H9 (cell line): ENCODE data around the gene MYO18B. TPM values are rescaled to one million over a fixed set of nuclear protein-coding genes. Genes with fewer than 3 reads are reported as not detected.
A peak's percentile ranks its signal among the peaks of the same experiment; 100 is the strongest.

ENCODE experiments used
- DNase-seq: peaks from one replicate; pipeline ENCODE4 v3.0.0-alpha.2; 2017
- H2AFZ ChIP-seq: one replicate; pipeline ENCODE4 v1.6.1; 2013; ENCODE audit warnings: mild to moderate bottlenecking, low read length, control low read depth, moderate library complexity
- H2AK5ac ChIP-seq: 2 replicates; pipeline ENCODE4 v1.6.1; 2013; ENCODE audit warnings: low read length, control low read depth, mixed read lengths; ENCODE audit not compliant: insufficient read length
- H2BK120ac ChIP-seq: one replicate; pipeline ENCODE4 v1.6.1; 2013; ENCODE audit warnings: low read depth, mild to moderate bottlenecking, low read length, control low read depth, inconsistent platforms; ENCODE audit not compliant: poor library complexity, severe bottlenecking
- H2BK12ac ChIP-seq: 2 replicates; pipeline ENCODE4 v1.6.1; 2013; ENCODE audit warnings: low read length, control low read depth, mixed read lengths, low read depth; ENCODE audit not compliant: insufficient read length
- H2BK15ac ChIP-seq: 2 replicates; pipeline ENCODE4 v1.6.1; 2013; ENCODE audit warnings: low read depth, low read length, control low read depth
- H2BK20ac ChIP-seq: one replicate; pipeline ENCODE4 v1.6.1; 2013; ENCODE audit warnings: low read depth, mild to moderate bottlenecking, low read length, control low read depth, inconsistent platforms; ENCODE audit not compliant: poor library complexity, severe bottlenecking
- H2BK5ac ChIP-seq: 2 replicates; pipeline ENCODE4 v1.6.1; 2013; ENCODE audit warnings: low read length, control low read depth, mixed read lengths; ENCODE audit not compliant: insufficient read length
- H3K14ac ChIP-seq: 2 replicates; pipeline ENCODE4 v1.6.1; 2013; ENCODE audit warnings: low read length, control low read depth; ENCODE audit not compliant: insufficient read depth
- H3K18ac ChIP-seq: 2 replicates; pipeline ENCODE4 v1.6.1; 2013; ENCODE audit warnings: low read depth, mild to moderate bottlenecking, mixed read lengths, low read length, control low read depth; ENCODE audit not compliant: insufficient read length
- H3K23ac ChIP-seq: 2 replicates; pipeline ENCODE4 v1.6.1; 2013; ENCODE audit warnings: low read length, control low read depth, mixed read lengths, low read depth; ENCODE audit not compliant: insufficient read length
- H3K23me2 ChIP-seq: 2 replicates; pipeline ENCODE4 v1.6.1; 2013; ENCODE audit warnings: low read depth, mild to moderate bottlenecking, mixed read lengths, low read length, control low read depth; ENCODE audit not compliant: insufficient read length, poor library complexity, severe bottlenecking
- H3K27ac ChIP-seq: 2 replicates; pipeline ENCODE4 v1.5.1; 2013; ENCODE audit warnings: low read length, control low read depth, mixed read lengths, low read depth; ENCODE audit not compliant: insufficient read length
- H3K27me3 ChIP-seq: 2 replicates; pipeline ENCODE4 v1.6.1; 2013; ENCODE audit warnings: low read length, control low read depth, inconsistent platforms; ENCODE audit not compliant: insufficient read depth
- H3K4ac ChIP-seq: 2 replicates; pipeline ENCODE4 v1.6.1; 2013; ENCODE audit warnings: low read depth, mild to moderate bottlenecking, control low read depth, inconsistent platforms, low read length, moderate library complexity
- H3K4me1 ChIP-seq: 2 replicates; pipeline ENCODE4 v1.6.1; 2013; ENCODE audit warnings: low read length, control low read depth, inconsistent platforms; ENCODE audit not compliant: insufficient read depth
- H3K4me2 ChIP-seq: 2 replicates; pipeline ENCODE4 v1.6.1; 2013; ENCODE audit warnings: low read length, control low read depth, mixed read lengths; ENCODE audit not compliant: insufficient read length, insufficient read depth
- H3K56ac ChIP-seq: 2 replicates; pipeline ENCODE4 v1.6.1; 2013; ENCODE audit warnings: low read depth, mild to moderate bottlenecking, mixed read lengths, low read length, control low read depth; ENCODE audit not compliant: insufficient read length
- H3K79me1 ChIP-seq: 2 replicates; pipeline ENCODE4 v1.6.1; 2013; ENCODE audit warnings: low read depth, mild to moderate bottlenecking, moderate library complexity, low read length, control low read depth, inconsistent platforms; ENCODE audit not compliant: insufficient read depth, poor library complexity, severe bottlenecking
- H3K79me2 ChIP-seq: 2 replicates; pipeline ENCODE4 v1.6.1; 2013; ENCODE audit warnings: low read length, control low read depth, inconsistent platforms; ENCODE audit not compliant: insufficient read depth
- H3K9ac ChIP-seq: 2 replicates; pipeline ENCODE4 v1.6.1; 2013; ENCODE audit warnings: low read length, control low read depth, mixed read lengths; ENCODE audit not compliant: insufficient read length; ENCODE audit errors: extremely low read depth
- H3K9me3 ChIP-seq: one replicate; pipeline ENCODE4 v1.6.1; 2013; ENCODE audit warnings: low read depth, low read length, inconsistent platforms; ENCODE audit not compliant: control insufficient read depth
- H3T11ph ChIP-seq: one replicate; pipeline ENCODE4 v1.6.1; 2013; ENCODE audit warnings: mild to moderate bottlenecking, low read length, control low read depth, inconsistent platforms
- H4K20me1 ChIP-seq: one replicate; pipeline ENCODE4 v1.6.1; 2013; ENCODE audit not compliant: control insufficient read depth, insufficient read length, insufficient read depth
- H4K5ac ChIP-seq: 2 replicates; pipeline ENCODE4 v1.6.1; 2013; ENCODE audit warnings: low read depth, mild to moderate bottlenecking, mixed read lengths, low read length, control low read depth; ENCODE audit not compliant: insufficient read length
- H4K8ac ChIP-seq: replicated peaks from 2 replicates; pipeline ENCODE4 v1.6.1; 2013; ENCODE audit warnings: low read length, control low read depth, mixed read lengths, low read depth; ENCODE audit not compliant: insufficient read length
- H4K91ac ChIP-seq: 2 replicates; pipeline ENCODE4 v1.6.1; 2013; ENCODE audit warnings: low read depth, mild to moderate bottlenecking, moderate library complexity, mixed read lengths, low read length, control low read depth; ENCODE audit not compliant: insufficient read length
- H3K27ac Mint-ChIP-seq, 3 experiments: 2 replicates in 2 of 3; 3 replicates in 1 of 3; pipeline ENCODE4 v1.8.0; 2020 to 2021; ENCODE audit warnings: mixed read lengths in 3 of 3, mild to moderate bottlenecking in 1 of 3, moderate library complexity in 1 of 3
- H3K27me3 Mint-ChIP-seq: 2 replicates; pipeline ENCODE4 v1.8.0; 2021; ENCODE audit warnings: low read depth, mild to moderate bottlenecking, moderate library complexity, mixed read lengths
- H3K36me3 Mint-ChIP-seq, 3 experiments: 2 replicates in 2 of 3; 3 replicates in 1 of 3; pipeline ENCODE4 v1.8.0; 2020 to 2021; ENCODE audit warnings: low read depth in 3 of 3, mixed read lengths in 3 of 3; ENCODE audit not compliant: insufficient read depth in 1 of 3
- H3K4me1 Mint-ChIP-seq, 2 experiments: 2 replicates each; pipeline ENCODE4 v1.8.0; 2020; ENCODE audit warnings: mixed read lengths in 2 of 2
- H3K4me3 Mint-ChIP-seq, 2 experiments: 2 replicates in 1 of 2; 3 replicates in 1 of 2; pipeline ENCODE4 v1.8.0; 2020 to 2021; ENCODE audit warnings: mild to moderate bottlenecking in 2 of 2, mixed read lengths in 2 of 2, moderate library complexity in 1 of 2
- H3K9me3 Mint-ChIP-seq, 2 experiments: 2 replicates in 1 of 2; 3 replicates in 1 of 2; pipeline ENCODE4 v1.8.0; 2020; ENCODE audit warnings: mild to moderate bottlenecking in 2 of 2, mixed read lengths in 2 of 2, moderate library complexity in 1 of 2
- CTCF ChIP-seq: fragments of 200-600 bp; sonication (generic); conservative IDR thresholded peaks from 3 replicates; pipeline ENCODE4 v1.8.0; 2021; ENCODE audit warnings: antibody characterized with exemption, mild to moderate bottlenecking
- WGBS: extraction: QIAGEN DNeasy Blood & Tissue Kit; methylation state at CpG from one replicate; pipeline ENCODE4 v1.1.7; 2013; ENCODE audit warnings: missing lambda C conversion rate, low lambda C conversion rate, mixed read lengths; ENCODE audit not compliant: insufficient read length; ENCODE audit errors: extremely low coverage; 5-methylcytosine and 5-hydroxymethylcytosine counted together
- total RNA-seq: library from RNA; stranded (reverse); gene quantifications from 2 replicates; pipeline ENCODE4 v1.2.1, GENCODE V29; 2021

MYO18B gene
- total RNA-seq, 1 experiment from 2014 or later: 0.46 TPM

DNA sequence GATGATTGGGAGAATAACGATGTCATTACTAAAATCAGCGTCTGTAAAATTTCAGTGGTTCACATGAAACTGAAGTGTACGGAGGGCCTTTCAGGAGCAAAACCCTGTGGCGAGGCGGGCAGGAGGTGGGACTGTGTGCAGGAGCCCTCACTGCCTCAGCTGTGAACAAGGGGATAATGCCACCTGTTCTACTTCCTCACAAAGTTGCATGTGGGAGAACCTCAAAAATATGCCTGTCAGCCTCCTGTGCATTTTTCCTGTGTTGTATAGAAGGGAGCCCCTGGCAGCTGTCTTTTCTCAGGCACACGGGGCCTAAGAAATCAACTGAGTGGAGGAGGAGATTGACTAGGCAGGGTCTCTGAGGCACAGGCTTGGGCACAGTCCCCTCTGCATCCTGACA lies 43.0 kb upstream of the MYO18B start:
- H2AFZ ChIP-seq: no peak overlapping the region
- no peak for TF ChIP-seq CTCF
- H2BK5ac ChIP-seq: no peak overlapping the region
- no peak overlapping the region for H2BK120ac ChIP-seq
- H3T11ph ChIP-seq: no peak overlapping the region
- no peak overlapping the region for H3K4me2 ChIP-seq
- H3K14ac ChIP-seq: no peak overlapping the region; the same call in 1 of the 2 replicates
- H3K23me2 ChIP-seq: no peaks in the 10 kb centered on the region
- no peak overlapping the region for H3K23ac ChIP-seq
- no peaks in the 10 kb centered on the region for H4K20me1 ChIP-seq
- no peaks in the 10 kb centered on the region for H3K79me2 ChIP-seq
- 100% methylated on average over 1 of the region's 6 CpGs for WGBS
- H3K4ac ChIP-seq: no peak overlapping the region
- Mint-ChIP-seq H3K4me3 (no peak overlapping the region), H3K27me3 (no peaks in the 10 kb centered on the region), H3K4me1 (peaks cover 6 to 11% of the 10 kb centered on the region in 2 experiments; a peak in 3 of 4 replicates), H3K9me3 (no peaks in the 10 kb centered on the region), H3K27ac (peak overlapping the region in 1 of 3 experiments; percentile 50; a peak in 1 of 7 replicates), H3K36me3 (peaks cover 2 to 18% (median 15%) of the 10 kb centered on the region in 3 experiments; a peak in 6 of 7 replicates)
- H2BK12ac ChIP-seq: no peak overlapping the region
- DNase-seq: no peak
- H2AK5ac ChIP-seq: no peak overlapping the region
- no peak overlapping the region for H4K91ac ChIP-seq
- no peak overlapping the region for H2BK20ac ChIP-seq
- no peak overlapping the region for H3K56ac ChIP-seq
- H3K4me1 ChIP-seq: peaks cover 2% of the 10 kb centered on the region; the same call in 1 of the 2 replicates
- no peak overlapping the region for H4K5ac ChIP-seq
- no peaks in the 10 kb centered on the region for H3K9me3 ChIP-seq
- H3K79me1 ChIP-seq: no peaks in the 10 kb centered on the region
- H3K27ac ChIP-seq: no peak overlapping the region
- no peak overlapping the region for H3K9ac ChIP-seq
- no peaks in the 10 kb centered on the region for H3K27me3 ChIP-seq
- no peak overlapping the region for H2BK15ac ChIP-seq
- no peak overlapping the region for H4K8ac ChIP-seq
- no peak overlapping the region for H3K18ac ChIP-seq
